Osteocyte (in vitro differentiated cells): ENCODE data around the gene SMARCA5. TPM values are rescaled to one million over a fixed set of nuclear protein-coding genes. Genes with fewer than 3 reads are reported as not detected.

Experiments used
- DNase-seq: peaks from one replicate; pipeline ENCODE4 v3.0.0; 2021; ENCODE audit warnings: mixed read lengths; ENCODE audit not compliant: unreplicated experiment; ENCODE audit errors: extremely low spot score
- H3K27ac Mint-ChIP-seq: one replicate; pipeline ENCODE4 v1.8.0; 2021; ENCODE audit warnings: mild to moderate bottlenecking, mixed read lengths; ENCODE audit not compliant: unreplicated experiment
- H3K27me3 Mint-ChIP-seq: one replicate; pipeline ENCODE4 v1.8.0; 2021; ENCODE audit warnings: mixed read lengths; ENCODE audit not compliant: unreplicated experiment
- H3K36me3 Mint-ChIP-seq: one replicate; pipeline ENCODE4 v1.8.0; 2021; ENCODE audit warnings: mixed read lengths; ENCODE audit not compliant: unreplicated experiment
- H3K4me1 Mint-ChIP-seq: one replicate; pipeline ENCODE4 v1.8.0; 2021; ENCODE audit warnings: mixed read lengths; ENCODE audit not compliant: unreplicated experiment
- H3K4me3 Mint-ChIP-seq: one replicate; pipeline ENCODE4 v1.8.0; 2021; ENCODE audit warnings: mild to moderate bottlenecking, moderate library complexity, mixed read lengths; ENCODE audit not compliant: unreplicated experiment
- H3K9me3 Mint-ChIP-seq: one replicate; pipeline ENCODE4 v1.8.0; 2021; ENCODE audit warnings: mixed read lengths; ENCODE audit not compliant: unreplicated experiment
- total RNA-seq: library from RNA; stranded (reverse); gene quantifications from 2 replicates; pipeline ENCODE4 v1.2.1, GENCODE V29; 2021
- TF ChIP-seq, protein P1 (sequence below): fragments of 200-600 bp; sonication (generic); IDR thresholded peaks from 2 replicates; pipeline ENCODE4 v1.5.0; 2021; ENCODE audit warnings: antibody characterized with exemption, mild to moderate bottlenecking, moderate library complexity

Gene SMARCA5
- total RNA-seq, 1 donor from 2014 or later, result 51.1 TPM

DNA sequence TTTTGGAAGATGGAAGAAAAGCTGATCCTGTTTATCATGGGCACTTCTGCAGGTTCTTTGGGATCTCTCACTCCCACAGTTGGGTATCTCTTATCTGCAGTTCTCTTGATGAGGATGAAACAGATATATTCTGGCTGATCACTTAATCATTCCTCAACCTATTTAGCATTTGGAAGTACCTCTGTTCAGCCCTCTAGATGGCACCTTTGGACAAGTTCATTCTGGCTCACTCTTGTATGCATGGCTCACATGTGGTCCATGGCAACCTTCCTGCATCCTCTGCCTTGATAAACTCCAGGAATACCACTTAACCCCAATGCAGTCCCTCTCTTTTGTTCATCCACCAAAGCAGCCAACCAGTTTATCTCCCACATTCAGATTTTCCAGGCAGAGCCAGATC, 74.2 kb downstream of the SMARCA5 start:
- H3K9me3 Mint-ChIP-seq, result peaks cover 18% of the 10 kb centered on the region
- no peak overlapping the region for H3K27ac Mint-ChIP-seq
- DNase-seq, result no peak
- TF ChIP-seq, protein P1, sequence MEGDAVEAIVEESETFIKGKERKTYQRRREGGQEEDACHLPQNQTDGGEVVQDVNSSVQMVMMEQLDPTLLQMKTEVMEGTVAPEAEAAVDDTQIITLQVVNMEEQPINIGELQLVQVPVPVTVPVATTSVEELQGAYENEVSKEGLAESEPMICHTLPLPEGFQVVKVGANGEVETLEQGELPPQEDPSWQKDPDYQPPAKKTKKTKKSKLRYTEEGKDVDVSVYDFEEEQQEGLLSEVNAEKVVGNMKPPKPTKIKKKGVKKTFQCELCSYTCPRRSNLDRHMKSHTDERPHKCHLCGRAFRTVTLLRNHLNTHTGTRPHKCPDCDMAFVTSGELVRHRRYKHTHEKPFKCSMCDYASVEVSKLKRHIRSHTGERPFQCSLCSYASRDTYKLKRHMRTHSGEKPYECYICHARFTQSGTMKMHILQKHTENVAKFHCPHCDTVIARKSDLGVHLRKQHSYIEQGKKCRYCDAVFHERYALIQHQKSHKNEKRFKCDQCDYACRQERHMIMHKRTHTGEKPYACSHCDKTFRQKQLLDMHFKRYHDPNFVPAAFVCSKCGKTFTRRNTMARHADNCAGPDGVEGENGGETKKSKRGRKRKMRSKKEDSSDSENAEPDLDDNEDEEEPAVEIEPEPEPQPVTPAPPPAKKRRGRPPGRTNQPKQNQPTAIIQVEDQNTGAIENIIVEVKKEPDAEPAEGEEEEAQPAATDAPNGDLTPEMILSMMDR, result no peak
- no peaks in the 10 kb centered on the region for H3K27me3 Mint-ChIP-seq
- no peak overlapping the region for H3K4me3 Mint-ChIP-seq
- peaks cover 15% of the 10 kb centered on the region for H3K36me3 Mint-ChIP-seq
- peaks cover 15% of the 10 kb centered on the region for H3K4me1 Mint-ChIP-seq

DNA sequence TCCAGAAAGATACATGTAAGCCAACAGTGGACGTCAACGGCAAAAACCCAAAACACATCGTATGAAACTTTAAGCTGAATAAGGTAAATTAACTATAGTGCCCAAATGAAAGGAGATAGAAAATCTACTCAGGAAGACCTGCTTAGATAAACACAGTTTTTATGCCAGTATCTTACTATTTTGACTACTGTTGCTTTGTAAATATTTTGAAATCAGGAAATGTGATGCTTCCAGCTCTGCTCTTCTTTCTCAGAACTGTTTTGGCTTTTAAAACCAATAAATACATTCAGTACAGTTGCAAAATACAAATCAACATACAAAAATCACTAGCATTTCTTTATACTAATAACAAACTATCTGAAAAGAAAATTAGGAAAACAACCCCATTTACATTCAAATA, 83.8 kb downstream of the SMARCA5 start:
- Mint-ChIP-seq H3K4me3 (no peak overlapping the region), H3K9me3 (peaks cover 3% of the 10 kb centered on the region), H3K36me3 (no peaks in the 10 kb centered on the region), H3K27ac (no peak overlapping the region), H3K27me3 (peaks cover 6% of the 10 kb centered on the region), H3K4me1 (peaks cover 10% of the 10 kb centered on the region)
- TF ChIP-seq, protein P1, result no peak
- no peak for DNase-seq

DNA sequence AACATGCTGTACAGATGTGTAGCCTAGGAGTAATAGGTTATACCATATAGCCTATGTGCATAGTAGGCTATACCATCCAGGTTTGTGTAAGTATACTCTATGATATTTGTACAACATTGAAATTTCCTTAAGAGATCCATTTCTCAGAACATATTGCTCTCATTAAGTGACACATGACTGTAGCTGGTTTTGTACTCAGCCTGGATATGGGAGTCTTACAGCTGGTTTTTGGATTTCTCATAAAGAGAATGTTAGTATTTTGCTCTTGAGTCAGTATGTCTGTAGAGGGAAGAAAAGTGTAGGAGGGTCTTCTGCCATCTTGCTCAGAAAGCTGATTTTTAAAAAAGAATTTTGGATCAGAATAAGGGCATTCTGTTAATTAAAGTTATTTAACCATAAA, 85.3 kb downstream of the SMARCA5 start:
- H3K27ac Mint-ChIP-seq, result no peak overlapping the region
- no peak for DNase-seq
- H3K4me3 Mint-ChIP-seq, result no peak overlapping the region
- no peaks in the 10 kb centered on the region for H3K36me3 Mint-ChIP-seq
- TF ChIP-seq, protein P1, result no peak
- peaks cover 6% of the 10 kb centered on the region for H3K27me3 Mint-ChIP-seq
- peaks cover 10% of the 10 kb centered on the region for H3K4me1 Mint-ChIP-seq
- peaks cover 3% of the 10 kb centered on the region for H3K9me3 Mint-ChIP-seq

DNA sequence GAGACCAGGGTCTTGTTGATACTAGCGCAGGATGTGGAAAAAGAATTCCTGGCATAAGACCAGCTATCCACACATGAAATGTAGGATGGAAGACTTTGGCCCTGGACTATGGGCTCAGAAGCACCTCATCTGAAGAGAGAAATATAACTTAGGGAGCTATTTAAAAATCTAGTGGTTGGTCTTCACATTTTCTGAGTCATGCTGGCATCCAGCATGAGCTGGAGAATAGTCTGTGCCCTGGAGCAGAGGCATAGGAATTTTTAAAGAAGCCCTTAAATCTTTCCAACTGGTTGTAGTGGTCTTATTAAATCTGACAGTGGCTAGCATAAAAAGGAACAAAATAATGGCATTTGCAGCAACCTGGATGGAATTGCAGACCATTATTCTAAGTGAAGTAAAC, 86.3 kb downstream of the SMARCA5 start:
- Mint-ChIP-seq H3K27me3 (peaks cover 6% of the 10 kb centered on the region), H3K4me1 (peaks cover 10% of the 10 kb centered on the region), H3K36me3 (no peaks in the 10 kb centered on the region), H3K27ac (no peak overlapping the region), H3K4me3 (no peak overlapping the region), H3K9me3 (no peaks in the 10 kb centered on the region)
- DNase-seq, result no peak
- TF ChIP-seq, protein P1, result no peak

DNA sequence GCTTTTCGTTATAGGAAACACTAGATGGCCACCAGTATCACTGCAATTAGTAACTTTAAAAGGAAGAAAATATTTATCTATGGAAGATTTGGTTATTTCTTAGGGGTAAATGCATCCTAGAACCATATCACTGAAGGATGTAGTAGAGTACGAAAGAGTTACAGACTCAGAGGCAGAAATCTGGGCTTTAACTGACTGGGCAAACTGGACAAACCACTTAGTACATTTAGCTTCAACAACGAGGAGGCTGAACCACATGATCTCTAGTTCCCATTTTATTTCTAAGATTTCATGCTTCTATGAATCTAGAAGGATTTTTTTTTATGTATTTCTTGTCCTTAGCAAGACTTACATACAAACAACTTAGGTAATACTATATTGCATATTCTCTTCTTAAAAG, 93.0 kb downstream of the SMARCA5 start:
- Mint-ChIP-seq H3K27me3 (peaks cover 10% of the 10 kb centered on the region), H3K4me3 (no peak overlapping the region), H3K4me1 (peaks cover 2% of the 10 kb centered on the region), H3K27ac (no peak overlapping the region), H3K36me3 (peaks cover 1% of the 10 kb centered on the region), H3K9me3 (peaks cover 3% of the 10 kb centered on the region)
- TF ChIP-seq, protein P1, result no peak
- no peak for DNase-seq

Other genes with a start within 250 kb of the SMARCA5 start
- 32.6 and 40.0 TPM in 2 replicates for gene GAB1, start 176.8 kb upstream of the SMARCA5 start, total RNA-seq
- gene FREM3, start 187.0 kb downstream of the SMARCA5 start, total RNA-seq, result not detected in 2 replicates